AG04449 (cell line): ENCODE data around the gene BTBD6.

Experiments used
- CTCF ChIA-PET: fragments of 350-600 bp; formaldehyde crosslinking; extraction: SDS; loops from one replicate; lab custom pipeline; 2021; ENCODE audit warnings: antibody characterized with exemption; lab: Yijun Ruan, JAX
- POLR2A ChIA-PET: fragments of 400-600, 350-600 bp; formaldehyde crosslinking; extraction: SDS; loops from one replicate; lab custom pipeline; 2020; ENCODE audit warnings: antibody characterized with exemption, inconsistent platforms; lab: Yijun Ruan, JAX
- DNase-seq: peaks from one replicate; pipeline ENCODE4 v3.0.0-alpha.2; 2010; ENCODE audit warnings: low read depth, low spot score
- H3K4me3 ChIP-seq: 2 replicates; pipeline ENCODE4 v1.5.1; 2011; ENCODE audit warnings: low read depth, mild to moderate bottlenecking, control low read depth, low read length
- TF ChIP-seq, protein P1 (sequence below): IDR thresholded peaks from one replicate; pipeline ENCODE4 v1.5.1; 2011; ENCODE audit warnings: mild to moderate bottlenecking, moderate library complexity, low read length, control low read depth, inconsistent platforms; ENCODE audit not compliant: insufficient read depth; ENCODE audit errors: missing control alignments

Gene BTBD6

DNA sequence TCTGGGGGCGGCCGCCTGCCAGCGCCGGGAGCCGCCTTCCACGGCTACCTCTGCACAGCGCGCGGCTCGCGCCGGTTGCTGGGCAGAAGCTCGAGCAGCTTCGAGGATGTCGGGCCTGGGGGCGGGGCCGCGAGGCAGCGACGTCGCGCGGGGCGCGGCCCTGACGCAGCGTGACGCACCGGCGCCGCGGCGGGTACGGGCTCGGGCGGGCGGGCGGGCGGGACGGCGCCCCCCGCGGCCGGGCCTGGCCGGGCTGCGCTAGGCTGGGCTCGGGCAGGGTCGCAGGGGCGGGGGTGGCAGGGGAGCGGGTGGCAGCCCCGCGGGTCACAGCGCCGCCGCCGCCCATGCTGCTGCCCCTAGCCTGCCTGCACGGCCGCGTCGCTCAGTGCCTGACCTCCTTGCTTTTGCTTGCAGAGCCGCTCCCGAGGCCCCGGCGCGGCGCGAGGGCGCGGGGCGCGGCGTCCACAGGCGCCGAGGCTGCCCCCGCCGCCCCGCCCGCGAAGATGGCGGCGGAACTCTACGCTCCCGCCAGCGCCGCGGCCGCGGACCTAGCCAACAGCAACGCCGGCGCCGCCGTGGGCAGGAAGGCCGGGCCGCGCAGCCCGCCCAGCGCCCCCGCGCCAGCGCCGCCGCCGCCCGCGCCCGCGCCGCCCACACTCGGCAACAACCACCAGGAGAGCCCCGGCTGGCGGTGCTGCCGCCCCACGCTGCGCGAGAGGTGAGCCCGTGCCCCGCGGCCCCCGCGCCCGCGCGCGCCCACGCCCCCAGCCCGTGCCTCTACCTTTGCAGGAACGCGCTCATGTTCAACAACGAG is at the start of gene BTBD6:
Gene BTBD6, plus strand, starts transcription at position 166 of the 814 bp plus-strand sequence. Its CDS starts 179 bp downstream, at position 345.
- TF ChIP-seq, protein P1, sequence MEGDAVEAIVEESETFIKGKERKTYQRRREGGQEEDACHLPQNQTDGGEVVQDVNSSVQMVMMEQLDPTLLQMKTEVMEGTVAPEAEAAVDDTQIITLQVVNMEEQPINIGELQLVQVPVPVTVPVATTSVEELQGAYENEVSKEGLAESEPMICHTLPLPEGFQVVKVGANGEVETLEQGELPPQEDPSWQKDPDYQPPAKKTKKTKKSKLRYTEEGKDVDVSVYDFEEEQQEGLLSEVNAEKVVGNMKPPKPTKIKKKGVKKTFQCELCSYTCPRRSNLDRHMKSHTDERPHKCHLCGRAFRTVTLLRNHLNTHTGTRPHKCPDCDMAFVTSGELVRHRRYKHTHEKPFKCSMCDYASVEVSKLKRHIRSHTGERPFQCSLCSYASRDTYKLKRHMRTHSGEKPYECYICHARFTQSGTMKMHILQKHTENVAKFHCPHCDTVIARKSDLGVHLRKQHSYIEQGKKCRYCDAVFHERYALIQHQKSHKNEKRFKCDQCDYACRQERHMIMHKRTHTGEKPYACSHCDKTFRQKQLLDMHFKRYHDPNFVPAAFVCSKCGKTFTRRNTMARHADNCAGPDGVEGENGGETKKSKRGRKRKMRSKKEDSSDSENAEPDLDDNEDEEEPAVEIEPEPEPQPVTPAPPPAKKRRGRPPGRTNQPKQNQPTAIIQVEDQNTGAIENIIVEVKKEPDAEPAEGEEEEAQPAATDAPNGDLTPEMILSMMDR: no peak
- ChIA-PET CTCF (interaction anchor here (0.6 to 1.9 kb wide), 4 partner anchors 45 to 158 kb away, joined by 3 to 5 read pairs (median 4); no protein-coding TSS in a partner anchor), POLR2A (interaction anchor here (1.3 to 1.9 kb wide), 3 partner anchors 53 to 161 kb away, joined by 4 to 6 read pairs (median 5); partner anchors contain the start of genes BRF1 and PACS2)
- DNase-seq: no peak
- H3K4me3 ChIP-seq: peak within 1 kb of the TSS; percentile 69

DNA sequence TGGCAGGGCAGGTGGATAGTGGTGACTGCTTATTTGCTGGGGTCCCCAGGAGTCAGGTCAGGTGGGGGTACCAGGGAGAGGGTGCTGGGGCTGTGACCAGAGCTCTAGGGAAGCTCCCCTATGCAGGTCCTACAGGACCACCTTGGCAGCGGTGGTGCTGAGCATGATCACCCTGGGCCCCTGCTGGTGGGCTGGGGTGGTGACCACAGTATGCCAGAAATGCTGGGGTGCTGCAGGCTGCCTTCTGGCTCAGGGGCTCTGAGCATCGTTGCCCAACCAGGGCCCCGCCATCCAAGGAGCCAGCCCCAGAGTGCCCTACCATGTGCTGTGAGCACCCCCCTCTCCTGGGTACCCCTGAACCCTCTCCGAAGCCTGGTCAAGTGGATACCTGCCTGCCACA is 49.7 kb upstream of the BTBD6 start:
- ChIA-PET POLR2A (no interaction called here), CTCF (interaction anchor here (0.7 kb wide), 1 partner anchor 108 kb away, joined by 3 read pairs; no protein-coding TSS in a partner anchor)
- no peak overlapping the region for H3K4me3 ChIP-seq
- TF ChIP-seq, protein P1: peak; percentile 8
- DNase-seq: no peak

DNA sequence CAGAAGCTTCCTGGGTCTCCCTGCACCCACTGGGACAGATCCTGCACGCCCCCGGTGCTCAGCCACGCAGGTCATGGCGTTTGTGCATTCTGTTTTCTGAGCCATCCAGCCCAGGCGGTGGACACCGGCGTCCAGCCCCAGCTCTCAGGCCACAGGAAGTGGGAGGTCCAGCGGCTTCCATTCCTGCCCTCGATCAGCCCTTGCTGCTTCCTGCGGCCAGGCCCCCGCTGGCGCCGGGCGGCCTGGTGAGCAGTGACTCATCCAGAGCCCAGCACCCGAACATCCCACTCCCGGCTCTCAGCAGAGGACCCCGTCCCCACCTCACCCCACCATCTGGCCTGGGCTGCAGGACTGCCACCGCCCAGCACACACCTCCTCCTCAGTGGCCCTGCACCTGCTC is 49.2 kb upstream of the BTBD6 start:
- CTCF ChIA-PET: interaction anchor here (1.1 kb wide), 1 partner anchor 83 kb away, joined by 3 read pairs; no protein-coding TSS in a partner anchor
- TF ChIP-seq, protein P1: no peak
- H3K4me3 ChIP-seq: no peak overlapping the region
- POLR2A ChIA-PET: no interaction called here
- DNase-seq: no peak

DNA sequence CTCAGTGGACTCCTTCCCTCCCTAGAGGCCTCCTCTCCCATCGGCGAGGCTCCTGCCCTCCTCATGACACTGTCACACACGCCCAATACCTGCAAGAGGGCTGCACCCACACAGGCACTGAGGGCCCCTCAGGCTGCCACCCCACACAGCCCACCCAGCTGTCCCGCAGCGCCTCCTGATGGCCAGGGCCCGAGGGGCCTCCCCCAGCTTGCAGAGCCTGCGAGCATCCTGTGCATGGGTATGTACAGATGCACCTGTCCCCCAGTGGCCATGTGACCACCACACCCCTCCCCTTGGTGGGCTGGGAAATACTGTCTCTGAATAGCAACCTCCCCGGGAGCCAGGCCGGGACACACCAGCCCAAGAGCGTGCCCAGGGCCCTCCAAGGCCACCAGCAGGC is 48.3 kb upstream of the BTBD6 start:
- POLR2A ChIA-PET: no interaction called here
- no peak overlapping the region for H3K4me3 ChIP-seq
- DNase-seq: no peak
- CTCF ChIA-PET: interaction anchor here (0.7 to 2.4 kb wide), 3 partner anchors 13 to 106 kb away, joined by 3 to 6 read pairs (median 3); no protein-coding TSS in a partner anchor
- TF ChIP-seq, protein P1: no peak

DNA sequence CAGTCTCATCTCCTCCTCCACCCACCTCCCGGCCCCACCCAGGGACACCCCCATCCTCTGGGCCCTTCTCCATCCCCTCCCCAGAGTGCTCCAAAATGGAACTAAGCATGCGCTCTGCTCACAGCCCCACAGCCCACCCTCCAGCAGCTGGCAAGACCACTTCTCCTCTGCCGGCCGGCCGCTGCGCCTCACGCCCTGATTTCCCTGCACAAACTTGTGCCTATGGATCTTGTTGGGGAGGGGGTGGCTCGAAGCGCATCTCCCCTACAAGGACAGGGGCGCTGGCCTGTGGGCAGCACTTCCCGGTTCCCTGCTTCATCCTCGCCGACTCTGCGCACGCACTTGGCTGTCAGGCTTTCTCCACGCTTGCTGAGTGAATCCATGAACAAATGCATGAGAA is 47.7 kb upstream of the BTBD6 start:
- no peak for DNase-seq
- TF ChIP-seq, protein P1: no peak
- no peak overlapping the region for H3K4me3 ChIP-seq
- ChIA-PET POLR2A (no interaction called here), CTCF (interaction anchor here (0.9 to 4.4 kb wide), 10 partner anchors 9 to 155 kb away, joined by 3 to 32 read pairs (median 4); partner anchors contain the start of gene BTBD6)

DNA sequence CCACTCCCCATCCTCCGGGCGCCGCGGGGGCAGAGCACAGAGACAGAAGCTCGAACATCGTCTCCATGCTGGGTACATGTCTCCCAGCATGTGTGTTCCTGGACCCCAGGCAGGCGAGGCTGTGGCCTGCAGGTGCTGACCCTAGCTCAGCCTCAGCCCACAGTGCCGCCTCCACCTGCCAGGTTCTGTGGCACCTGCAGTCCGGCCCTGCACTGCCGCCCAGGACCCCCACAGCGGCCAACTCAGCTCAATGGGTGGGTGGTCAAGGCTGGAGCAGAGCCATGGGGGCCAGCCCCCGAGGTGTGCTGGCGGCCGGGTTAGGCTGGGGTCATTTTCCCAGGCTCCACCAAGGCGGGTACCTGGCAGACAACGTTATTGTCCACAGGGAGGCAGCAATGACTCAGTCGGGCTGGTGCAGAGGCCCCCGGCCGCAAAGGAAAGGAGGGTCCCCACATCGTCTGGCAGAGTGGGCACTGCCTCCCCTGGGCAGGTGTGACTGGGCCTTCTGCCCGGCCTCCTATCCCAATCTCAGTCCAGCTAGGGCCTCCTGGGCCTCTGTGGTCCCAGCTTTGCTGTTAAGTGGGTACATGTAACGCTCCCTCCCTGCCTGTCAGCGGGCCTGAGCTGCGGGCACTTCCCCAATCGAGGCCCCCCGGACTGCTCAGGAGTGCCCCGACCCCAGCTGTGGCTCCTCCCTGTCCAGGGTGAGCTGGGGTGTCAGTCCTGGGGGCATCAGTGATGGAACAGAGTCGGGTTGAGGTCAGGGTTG is 47.0 kb upstream of the BTBD6 start:
- POLR2A ChIA-PET: no interaction called here
- TF ChIP-seq, protein P1: no peak
- CTCF ChIA-PET: interaction anchor here (0.9 to 4.4 kb wide), 16 partner anchors 8 to 155 kb away, joined by 3 to 32 read pairs (median 4); partner anchors contain the start of gene BTBD6
- no peak overlapping the region for H3K4me3 ChIP-seq
- DNase-seq: no peak
